Kidney epithelial cell (primary cell): ENCODE results near the gene SLFN14. TPM values are rescaled to one million over a fixed set of nuclear protein-coding genes. Genes with fewer than 3 reads are reported as not detected.

ENCODE experiments used
- DNase-seq: peaks from one replicate; pipeline ENCODE4 v3.0.0-alpha.2; 2010; ENCODE audit warnings: low read depth
- H3K27me3 ChIP-seq: 2 replicates; pipeline ENCODE4 v1.6.0; 2011; ENCODE audit warnings: low read length; ENCODE audit not compliant: control insufficient read depth, insufficient read depth
- H3K36me3 ChIP-seq: 2 replicates; pipeline ENCODE4 v1.5.1; 2011; ENCODE audit warnings: low read length; ENCODE audit not compliant: control insufficient read depth, insufficient read depth
- H3K4me3 ChIP-seq: 2 replicates; pipeline ENCODE4 v1.5.1; 2011; ENCODE audit warnings: low read depth, mild to moderate bottlenecking, control low read depth, low read length
- CTCF ChIP-seq: IDR thresholded peaks from 2 replicates; pipeline ENCODE4 v1.5.1; 2011; ENCODE audit warnings: mild to moderate bottlenecking, moderate library complexity, low read length, control low read depth, inconsistent platforms; ENCODE audit not compliant: insufficient read depth, poor library complexity, severe bottlenecking
- total RNA-seq: library from RNA; depleted of rRNA; stranded (reverse); fragments of >200 nt; gene quantifications from 2 replicates; pipeline ENCODE4 v1.2.3, GENCODE V29; 2015

Gene SLFN14
- total RNA-seq, 1 donor from 2014 or later: not detected

GRCh38 chr17:35584061-35584460 lies 23.4 kb upstream of the SLFN14 start:
- no peak overlapping the region for H3K4me3 ChIP-seq
- TF ChIP-seq CTCF: no peak
- H3K27me3 ChIP-seq: no peaks in the 10 kb centered on the region
- H3K36me3 ChIP-seq: no peaks in the 10 kb centered on the region
- no peak for DNase-seq

DNA sequence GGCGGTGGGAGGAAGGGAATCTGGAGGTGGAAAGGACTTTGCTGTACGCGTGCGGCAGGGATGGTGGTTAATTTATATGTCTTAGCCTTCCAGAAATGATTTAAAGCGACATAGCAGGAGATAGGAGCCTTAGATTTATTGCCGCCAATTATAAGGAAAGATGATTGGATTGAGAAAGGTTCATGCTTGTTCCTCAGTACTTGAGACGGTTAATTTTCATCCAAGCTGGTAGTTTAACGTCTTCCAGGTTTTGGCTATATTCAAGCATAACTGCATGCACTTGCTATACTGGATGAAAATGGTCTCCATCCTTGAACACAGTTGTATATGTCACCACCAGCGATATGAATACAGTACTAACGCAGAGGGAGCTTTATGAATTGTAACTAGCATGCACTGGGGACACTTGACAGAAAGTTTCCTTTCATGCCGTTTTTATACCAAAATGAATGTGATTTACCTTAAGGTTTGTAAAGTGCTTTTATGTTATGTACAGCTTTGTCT lies 18.4 kb upstream of the SLFN14 start:
- TF ChIP-seq CTCF: no peak
- no peaks in the 10 kb centered on the region for H3K27me3 ChIP-seq
- peak overlapping the region; percentile 71 for H3K4me3 ChIP-seq
- no peak for DNase-seq
- H3K36me3 ChIP-seq: no peaks in the 10 kb centered on the region

- DNase-seq: peak; percentile 56
- H3K27me3 ChIP-seq: no peaks in the 10 kb centered on the region
- no peak for TF ChIP-seq CTCF
- H3K36me3 ChIP-seq: no peaks in the 10 kb centered on the region
- peak within 1 kb of the TSS; percentile 71 for H3K4me3 ChIP-seq
Measured at GRCh38 chr17:35578197-35578928, 17.7 kb upstream of the SLFN14 start, which contains the start of gene PEX12. Gene PEX12, minus strand, starts transcription at chr17:35578571. Its CDS starts 550 bp downstream, at chr17:35578021.

- Histone ChIP-seq H3K27me3 (no peaks in the 10 kb centered on the region), H3K4me3 (peak overlapping the region; percentile 71), H3K36me3 (no peaks in the 10 kb centered on the region)
- DNase-seq: no peak
- no peak for TF ChIP-seq CTCF
Measured at GRCh38 chr17:35577830-35578196, 17.2 kb upstream of the SLFN14 start.

GRCh38 chr17:35575759-35576158 lies 15.1 kb upstream of the SLFN14 start:
- no peak for DNase-seq
- H3K36me3 ChIP-seq: no peaks in the 10 kb centered on the region
- H3K27me3 ChIP-seq: no peaks in the 10 kb centered on the region
- H3K4me3 ChIP-seq: no peak overlapping the region
- TF ChIP-seq CTCF: no peak

- DNase-seq: no peak
- H3K36me3 ChIP-seq: no peaks in the 10 kb centered on the region
- peaks cover 2% of the 10 kb centered on the region for H3K27me3 ChIP-seq
- no peak overlapping the region for H3K4me3 ChIP-seq
- TF ChIP-seq CTCF: no peak
Measured at GRCh38 chr17:35569405-35569804, 8.8 kb upstream of the SLFN14 start.
